Activated T-helper 17 cell treated with anti-CD3 and anti-CD28 coated beads, Interleukin-2, amount 50 U/mL, for 72 hours (primary cell): Measurements from ENCODE around the gene ATP1A4. TPM values are rescaled to one million over a fixed set of nuclear protein-coding genes. Genes with fewer than 3 reads are reported as not detected.
"Not testable (repeated sequence)": the region's sequence is repeated elsewhere in the genome, so short reads cannot be mapped to it uniquely, and the experiment has no call there.

Source experiments
- ATAC-seq: fragments of 150-1000 bp; cut with Tn5 transposase; replicated peaks from 2 replicates; pipeline ENCODE4 v1.10.0; 2021; ENCODE audit warnings: mild to moderate bottlenecking, moderate library complexity
- H3K27ac Mint-ChIP-seq: one replicate; pipeline ENCODE4 v1.8.0; 2022; ENCODE audit warnings: mixed read lengths
- H3K27me3 Mint-ChIP-seq: one replicate; pipeline ENCODE4 v1.8.0; 2022; ENCODE audit warnings: mixed read lengths
- H3K36me3 Mint-ChIP-seq: one replicate; pipeline ENCODE4 v1.8.0; 2022; ENCODE audit warnings: low read depth, mild to moderate bottlenecking, mixed read lengths
- H3K4me1 Mint-ChIP-seq: one replicate; pipeline ENCODE4 v1.8.0; 2022; ENCODE audit warnings: mixed read lengths
- H3K4me3 Mint-ChIP-seq: one replicate; pipeline ENCODE4 v1.8.0; 2022; ENCODE audit warnings: mild to moderate bottlenecking, mixed read lengths
- H3K9me3 Mint-ChIP-seq: one replicate; pipeline ENCODE4 v1.8.0; 2022; ENCODE audit warnings: mixed read lengths
- total RNA-seq, 2 donors: library from RNA; stranded (reverse); gene quantifications; one replicate each; pipeline ENCODE4 v1.2.3, GENCODE V29; 2022

The ATP1A4 gene
- under 1 TPM in 1 of 2 donors, not detected in 1; 0.48 TPM for total RNA-seq

- ATAC-seq, result no peak
- Mint-ChIP-seq H3K27me3 (peaks cover 6% of the 10 kb centered on the region), H3K4me1 (no peaks in the 10 kb centered on the region), H3K4me3 (no peak within 1 kb of the TSS), H3K9me3 (no peaks in the 10 kb centered on the region), H3K27ac (no peak within 1 kb of the TSS), H3K36me3 (no peaks in the 10 kb centered on the region)
Observed at GRCh38 chr1:160151303-160151702, at the start of gene ATP1A4. TSS of gene ATP1A4 (plus strand) at chr1:160151603. CDS start at chr1:160152041, 438 bp downstream.

- Mint-ChIP-seq H3K4me3 (peak overlapping the region; percentile 56), H3K4me1 (peaks cover 15% of the 10 kb centered on the region), H3K27ac (peak overlapping the region; percentile 84), H3K27me3 (no peaks in the 10 kb centered on the region), H3K36me3 (no peaks in the 10 kb centered on the region), H3K9me3 (no peaks in the 10 kb centered on the region)
- ATAC-seq, result no peak
Observed at GRCh38 chr1:160101717-160102522, 49.5 kb upstream of the ATP1A4 start.

- no peaks in the 10 kb centered on the region for H3K27me3 Mint-ChIP-seq
- no peaks in the 10 kb centered on the region for H3K9me3 Mint-ChIP-seq
- no peak overlapping the region for H3K4me3 Mint-ChIP-seq
- H3K36me3 Mint-ChIP-seq, result no peaks in the 10 kb centered on the region
- H3K4me1 Mint-ChIP-seq, result peaks cover 8% of the 10 kb centered on the region
- no peak overlapping the region for H3K27ac Mint-ChIP-seq
- ATAC-seq, result no peak
Observed at GRCh38 chr1:160103658-160104408, 47.6 kb upstream of the ATP1A4 start.

GRCh38 chr1:160104486-160104885 lies 46.9 kb upstream of the ATP1A4 start:
- H3K4me3 Mint-ChIP-seq, result no peak overlapping the region
- H3K9me3 Mint-ChIP-seq, result no peaks in the 10 kb centered on the region
- no peak for ATAC-seq
- H3K27me3 Mint-ChIP-seq, result no peaks in the 10 kb centered on the region
- H3K27ac Mint-ChIP-seq, result peak overlapping the region; percentile 3
- no peaks in the 10 kb centered on the region for H3K36me3 Mint-ChIP-seq
- H3K4me1 Mint-ChIP-seq, result peaks cover 12% of the 10 kb centered on the region

GRCh38 chr1:160105155-160105554 lies 46.2 kb upstream of the ATP1A4 start:
- no peak overlapping the region for H3K4me3 Mint-ChIP-seq
- H3K4me1 Mint-ChIP-seq, result peaks cover 12% of the 10 kb centered on the region
- ATAC-seq, result no peak
- H3K27me3 Mint-ChIP-seq, result no peaks in the 10 kb centered on the region
- H3K9me3 Mint-ChIP-seq, result no peaks in the 10 kb centered on the region
- H3K36me3 Mint-ChIP-seq, result no peaks in the 10 kb centered on the region
- no peak overlapping the region for H3K27ac Mint-ChIP-seq

- Mint-ChIP-seq H3K9me3 (no peaks in the 10 kb centered on the region), H3K36me3 (no peaks in the 10 kb centered on the region), H3K4me1 (peaks cover 5% of the 10 kb centered on the region), H3K27me3 (no peaks in the 10 kb centered on the region), H3K4me3 (no peak overlapping the region), H3K27ac (no peak overlapping the region)
- ATAC-seq, result no peak
Observed at GRCh38 chr1:160107512-160107911, 43.9 kb upstream of the ATP1A4 start.

GRCh38 chr1:160108888-160109662 lies 42.3 kb upstream of the ATP1A4 start:
- H3K27ac Mint-ChIP-seq, result peak overlapping the region; percentile 21
- no peak overlapping the region for H3K4me3 Mint-ChIP-seq
- peaks cover 5% of the 10 kb centered on the region for H3K4me1 Mint-ChIP-seq
- H3K9me3 Mint-ChIP-seq, result no peaks in the 10 kb centered on the region
- H3K27me3 Mint-ChIP-seq, result peaks cover 3% of the 10 kb centered on the region
- H3K36me3 Mint-ChIP-seq, result no peaks in the 10 kb centered on the region
- ATAC-seq, result no peak

- peaks cover 5% of the 10 kb centered on the region for H3K27me3 Mint-ChIP-seq
- no peaks in the 10 kb centered on the region for H3K9me3 Mint-ChIP-seq
- peaks cover 5% of the 10 kb centered on the region for H3K4me1 Mint-ChIP-seq
- H3K36me3 Mint-ChIP-seq, result no peaks in the 10 kb centered on the region
- peak overlapping the region; percentile 21 for H3K27ac Mint-ChIP-seq
- no peak overlapping the region for H3K4me3 Mint-ChIP-seq
- ATAC-seq, result no peak
Observed at GRCh38 chr1:160109686-160110085, 41.7 kb upstream of the ATP1A4 start.

GRCh38 chr1:160111462-160111861 lies 39.9 kb upstream of the ATP1A4 start:
- not testable (repeated sequence) for H3K4me1 Mint-ChIP-seq, H3K4me3 Mint-ChIP-seq, H3K27ac Mint-ChIP-seq, H3K9me3 Mint-ChIP-seq, H3K36me3 Mint-ChIP-seq, ATAC-seq
- H3K27me3 Mint-ChIP-seq, result peaks cover 15% of the 10 kb centered on the region

- no peak overlapping the region for H3K27ac Mint-ChIP-seq
- H3K4me3 Mint-ChIP-seq, result no peak overlapping the region
- H3K36me3 Mint-ChIP-seq, result no peaks in the 10 kb centered on the region
- peaks cover 22% of the 10 kb centered on the region for H3K27me3 Mint-ChIP-seq
- no peaks in the 10 kb centered on the region for H3K9me3 Mint-ChIP-seq
- ATAC-seq, result no peak
- peaks cover 5% of the 10 kb centered on the region for H3K4me1 Mint-ChIP-seq
Observed at GRCh38 chr1:160112357-160112756, 39.0 kb upstream of the ATP1A4 start.

GRCh38 chr1:160113407-160113806 lies 38.0 kb upstream of the ATP1A4 start:
- Mint-ChIP-seq H3K36me3 (no peaks in the 10 kb centered on the region), H3K27ac (no peak overlapping the region), H3K4me3 (no peak overlapping the region)

GRCh38 chr1:160114085-160114484 lies 37.3 kb upstream of the ATP1A4 start:
- H3K36me3 Mint-ChIP-seq, result no peaks in the 10 kb centered on the region
- H3K4me1 Mint-ChIP-seq, result peaks cover under 1% of the 10 kb centered on the region
- peaks cover 25% of the 10 kb centered on the region for H3K27me3 Mint-ChIP-seq
- no peak overlapping the region for H3K27ac Mint-ChIP-seq
- no peaks in the 10 kb centered on the region for H3K9me3 Mint-ChIP-seq
- ATAC-seq, result no peak
- no peak overlapping the region for H3K4me3 Mint-ChIP-seq

More at GRCh38 chr1:160113407-160113806, 38.0 kb upstream of the ATP1A4 start:
- Mint-ChIP-seq H3K27me3 (peaks cover 25% of the 10 kb centered on the region), H3K4me1 (peaks cover 5% of the 10 kb centered on the region), H3K9me3 (no peaks in the 10 kb centered on the region)
- ATAC-seq, result no peak

- Mint-ChIP-seq H3K4me3 (no peak within 1 kb of the TSS), H3K27ac (no peak within 1 kb of the TSS), H3K27me3 (peaks cover 29% of the 10 kb centered on the region), H3K4me1 (no peaks in the 10 kb centered on the region), H3K9me3 (no peaks in the 10 kb centered on the region), H3K36me3 (no peaks in the 10 kb centered on the region)
- ATAC-seq, result no peak
Observed at GRCh38 chr1:160115545-160116282, 35.7 kb upstream of the ATP1A4 start, which contains the start of gene ATP1A2. TSS of gene ATP1A2 (plus strand) at chr1:160115759. CDS start at chr1:160115862, 103 bp downstream.
